Smooth muscle cell (in vitro differentiated cells): ENCODE results near the gene CSE1L. TPM values are rescaled to one million over a fixed set of nuclear protein-coding genes. Genes with fewer than 3 reads are reported as not detected.
A peak's percentile ranks its signal among the peaks of the same experiment; 100 is the strongest.
"Not testable (repeated sequence)": the region's sequence is repeated elsewhere in the genome, so short reads cannot be mapped to it uniquely, and the experiment has no call there.

Source experiments
- DNase-seq: peaks from one replicate; lab custom pipeline; 2025; ENCODE audit not compliant: unreplicated experiment; lab: John Stamatoyannopoulos, UW
- H2AFZ ChIP-seq: fragments of 200-600 bp; sonication (generic); 2 replicates; pipeline ENCODE4 v1.6.0; 2016; ENCODE audit warnings: antibody characterized with exemption, low read depth, mild to moderate bottlenecking
- H3F3A ChIP-seq: fragments of 200-600 bp; sonication (generic); 2 replicates; pipeline ENCODE4 v1.6.0; 2017; ENCODE audit warnings: antibody characterized with exemption, low read depth
- H3K27ac ChIP-seq: fragments of 200-600 bp; sonication (generic); 2 replicates; pipeline ENCODE4 v1.5.1; 2016; ENCODE audit warnings: low read depth, mild to moderate bottlenecking
- H3K27me3 ChIP-seq: fragments of 200-600 bp; sonication (generic); 2 replicates; pipeline ENCODE4 v1.6.1; 2016; ENCODE audit warnings: low read depth, mild to moderate bottlenecking
- H3K36me3 ChIP-seq: fragments of 200-600 bp; sonication (generic); 2 replicates; pipeline ENCODE4 v1.5.1; 2016; ENCODE audit warnings: low read depth
- H3K4me1 ChIP-seq: fragments of 200-600 bp; sonication (generic); 2 replicates; pipeline ENCODE4 v1.5.1; 2016; ENCODE audit warnings: low read depth
- H3K4me2 ChIP-seq: fragments of 200-600 bp; sonication (generic); 2 replicates; pipeline ENCODE4 v1.6.0; 2016; ENCODE audit warnings: mild to moderate bottlenecking
- H3K4me3 ChIP-seq: fragments of 200-600 bp; sonication (generic); 2 replicates; pipeline ENCODE4 v1.5.1; 2016; ENCODE audit warnings: mild to moderate bottlenecking
- H3K79me2 ChIP-seq: fragments of 200-600 bp; sonication (generic); 2 replicates; pipeline ENCODE4 v1.6.0; 2016; ENCODE audit warnings: low read depth, mild to moderate bottlenecking
- H3K9ac ChIP-seq: fragments of 200-600 bp; sonication (generic); 2 replicates; pipeline ENCODE4 v1.6.0; 2016; ENCODE audit warnings: low read depth
- H3K9me3 ChIP-seq: fragments of 200-600 bp; sonication (generic); replicated peaks from 2 replicates; pipeline ENCODE4 v1.5.1; 2016; ENCODE audit warnings: low read depth
- H4K20me1 ChIP-seq: fragments of 200-600 bp; sonication (generic); 2 replicates; pipeline ENCODE4 v1.6.0; 2016; ENCODE audit warnings: low read depth
- CTCF ChIP-seq: fragments of 200-600 bp; sonication (generic); IDR thresholded peaks from 2 replicates; pipeline ENCODE4 v1.5.1; 2017; ENCODE audit warnings: borderline replicate concordance, mild to moderate bottlenecking, antibody characterized with exemption; ENCODE audit not compliant: insufficient read depth, poor library complexity, severe bottlenecking
- WGBS: methylation state at CpG from one replicate; pipeline ENCODE4 v1.1.7; 2016; ENCODE audit warnings: low lambda C conversion rate; 5-methylcytosine and 5-hydroxymethylcytosine counted together
- polyA plus RNA-seq: library from polyadenylated mRNA; unstranded; fragments of >200 nt; fragmentation: Nextera tagmentation; extraction: Ambion mirVana; gene quantifications from 2 replicates; pipeline ENCODE4 v1.2.1, GENCODE V29; 2016
- total RNA-seq: library from RNA; depleted of rRNA; stranded (reverse); fragments of >200 nt; gene quantifications from 2 replicates; pipeline ENCODE4 v1.2.3, GENCODE V29; 2014

The CSE1L gene
- total and polyA plus RNA-seq, 2 experiments from 2014 or later = 42.0 to 98.6 TPM

- Histone ChIP-seq H3K27me3 (no peaks in the 10 kb centered on the region), H3K36me3 (no peaks in the 10 kb centered on the region), H2AFZ (no peak overlapping the region), H3K9me3 (no peaks in the 10 kb centered on the region), H3K4me2 (no peak overlapping the region), H3K27ac (no peak overlapping the region), H3K4me3 (no peak overlapping the region), H4K20me1 (peaks cover 27% of the 10 kb centered on the region), H3K9ac (no peak overlapping the region), H3F3A (no peaks in the 10 kb centered on the region), H3K4me1 (no peaks in the 10 kb centered on the region), H3K79me2 (peaks cover 15% of the 10 kb centered on the region)
- 73% methylated on average over 5 of the region's 5 CpGs for WGBS
- peak; percentile 50 for TF ChIP-seq CTCF
- no peak for DNase-seq
These were observed 86.9 kb downstream of the CSE1L start for GRCh38 chr20:49132995-49133478.

GRCh38 chr20:49133571-49133970 is 87.5 kb downstream of the CSE1L start:
- no peak for TF ChIP-seq CTCF
- H3K36me3 ChIP-seq = no peaks in the 10 kb centered on the region
- no peak overlapping the region for H3K4me2 ChIP-seq
- H2AFZ ChIP-seq = no peak overlapping the region
- H3K9ac ChIP-seq = no peak overlapping the region
- peaks cover 19% of the 10 kb centered on the region for H3K79me2 ChIP-seq
- H3F3A ChIP-seq = no peaks in the 10 kb centered on the region
- H3K9me3 ChIP-seq = no peaks in the 10 kb centered on the region
- H3K4me1 ChIP-seq = no peaks in the 10 kb centered on the region
- WGBS = 96% methylated on average over 3 of the region's 3 CpGs
- H3K4me3 ChIP-seq = no peak overlapping the region
- H4K20me1 ChIP-seq = peaks cover 27% of the 10 kb centered on the region
- DNase-seq = no peak
- no peaks in the 10 kb centered on the region for H3K27me3 ChIP-seq
- no peak overlapping the region for H3K27ac ChIP-seq

- H3K36me3 ChIP-seq, DNase-seq, H3F3A ChIP-seq, H3K9me3 ChIP-seq, H3K4me3 ChIP-seq, H3K4me1 ChIP-seq, H2AFZ ChIP-seq, H3K27me3 ChIP-seq, H3K4me2 ChIP-seq, H3K27ac ChIP-seq, H3K9ac ChIP-seq: not testable (repeated sequence)
- H4K20me1 ChIP-seq = peaks cover 30% of the 10 kb centered on the region
- 95% methylated on average over 8 of the region's 8 CpGs for WGBS
- H3K79me2 ChIP-seq = peaks cover 27% of the 10 kb centered on the region
These were observed 88.7 kb downstream of the CSE1L start for GRCh38 chr20:49134797-49135196.

GRCh38 chr20:49136817-49137571 is 90.9 kb downstream of the CSE1L start:
- no peak for TF ChIP-seq CTCF
- Histone ChIP-seq H3K9ac (no peak overlapping the region), H3K4me2 (no peak overlapping the region), H3F3A (no peaks in the 10 kb centered on the region), H2AFZ (no peak overlapping the region), H3K27me3 (no peaks in the 10 kb centered on the region), H3K27ac (no peak overlapping the region), H4K20me1 (peaks cover 36% of the 10 kb centered on the region), H3K4me3 (no peak overlapping the region), H3K79me2 (peaks cover 26% of the 10 kb centered on the region), H3K4me1 (no peaks in the 10 kb centered on the region), H3K9me3 (no peaks in the 10 kb centered on the region), H3K36me3 (no peaks in the 10 kb centered on the region)
- WGBS = 89% methylated on average over 15 of the region's 15 CpGs
- no peak for DNase-seq
